BJ (cell line): ENCODE data around the gene BARD1. TPM values are rescaled to one million over a fixed set of nuclear protein-coding genes. Genes with fewer than 3 reads are reported as not detected.
A peak's percentile ranks its signal among the peaks of the same experiment; 100 is the strongest.

Experiments
- CTCF ChIA-PET: fragments of 350-600 bp; formaldehyde crosslinking; extraction: SDS; loops from one replicate; lab custom pipeline; 2021; ENCODE audit warnings: antibody characterized with exemption, inconsistent platforms; lab: Yijun Ruan, JAX
- POLR2A ChIA-PET: fragments of 300-600 bp; sonication (Branson Sonifier 250); formaldehyde crosslinking; extraction: SDS; loops from one replicate; lab custom pipeline; 2021; ENCODE audit warnings: antibody characterized with exemption; lab: Charles Lee
- DNase-seq: peaks from one replicate; pipeline ENCODE4 v3.0.0-alpha.2; 2011; ENCODE audit warnings: low read depth
- H3K27me3 ChIP-seq: 2 replicates; pipeline ENCODE4 v1.6.0; 2011; ENCODE audit warnings: low read length; ENCODE audit not compliant: control insufficient read depth, insufficient read depth
- H3K36me3 ChIP-seq: 2 replicates; pipeline ENCODE4 v1.5.1; 2011; ENCODE audit warnings: low read length; ENCODE audit not compliant: control insufficient read depth, insufficient read depth
- H3K4me3 ChIP-seq: 2 replicates; pipeline ENCODE4 v1.5.1; 2011; ENCODE audit warnings: low read depth, mild to moderate bottlenecking, control low read depth, low read length
- CTCF ChIP-seq: IDR thresholded peaks from 2 replicates; pipeline ENCODE4 v1.5.1; 2011; ENCODE audit warnings: low read depth, mild to moderate bottlenecking, control low read depth, inconsistent platforms, low read length, moderate library complexity; ENCODE audit not compliant: insufficient read depth
- polyA plus RNA-seq: library from polyadenylated mRNA; depleted of rRNA; stranded (reverse); fragments of >200 nt; gene quantifications from 2 replicates; pipeline ENCODE4 v1.2.3, GENCODE V29; 2011

BARD1 gene
- polyA plus RNA-seq, 1 experiment, result 6.6 TPM

GRCh38 chr2:214837466-214837865 is 28.0 kb upstream of the BARD1 start:
- Histone ChIP-seq H3K4me3 (no peak overlapping the region), H3K36me3 (no peaks in the 10 kb centered on the region), H3K27me3 (no peaks in the 10 kb centered on the region)
- no peak for DNase-seq
- POLR2A ChIA-PET, result no interaction called here
- TF ChIP-seq CTCF, result no peak
- CTCF ChIA-PET, result no interaction called here

- no peak for TF ChIP-seq CTCF
- H3K27me3 ChIP-seq, result no peaks in the 10 kb centered on the region
- DNase-seq, result no peak
- POLR2A ChIA-PET, result no interaction called here
- no peak overlapping the region for H3K4me3 ChIP-seq
- no peaks in the 10 kb centered on the region for H3K36me3 ChIP-seq
- CTCF ChIA-PET, result interaction anchor here (0.6 kb wide), 1 partner anchor 480 kb away, joined by 4 read pairs; no protein-coding TSS in a partner anchor
Measured at GRCh38 chr2:214836568-214836967, 27.1 kb upstream of the BARD1 start.

GRCh38 chr2:214830794-214831346 is 21.4 kb upstream of the BARD1 start:
- CTCF ChIA-PET, result interaction anchor here (0.6 to 1.4 kb wide), 6 partner anchors 8 to 303 kb away, joined by 3 to 5 read pairs (median 3); no protein-coding TSS in a partner anchor
- TF ChIP-seq CTCF, result peak; percentile 55
- POLR2A ChIA-PET, result no interaction called here
- Histone ChIP-seq H3K36me3 (no peaks in the 10 kb centered on the region), H3K27me3 (no peaks in the 10 kb centered on the region), H3K4me3 (no peak overlapping the region)
- no peak for DNase-seq

GRCh38 chr2:214816008-214816533 is 6.6 kb upstream of the BARD1 start:
- ChIA-PET POLR2A (no interaction called here), CTCF (no interaction called here)
- H3K27me3 ChIP-seq, result no peaks in the 10 kb centered on the region
- DNase-seq, result no peak
- H3K4me3 ChIP-seq, result no peak overlapping the region
- no peak for TF ChIP-seq CTCF
- H3K36me3 ChIP-seq, result no peaks in the 10 kb centered on the region

GRCh38 chr2:214810671-214811070 is 1.2 kb upstream of the BARD1 start:
- CTCF ChIA-PET, result interaction anchor here (0.7 kb wide), 1 partner anchor 10 kb away, joined by 3 read pairs; no protein-coding TSS in a partner anchor
- no peak for DNase-seq
- no peak for TF ChIP-seq CTCF
- Histone ChIP-seq H3K4me3 (peak overlapping the region; percentile 88), H3K27me3 (no peaks in the 10 kb centered on the region), H3K36me3 (no peaks in the 10 kb centered on the region)
- POLR2A ChIA-PET, result no interaction called here
